AG10803 (cell line): ENCODE measurements around the gene B3GALT4.
"Not testable (repeated sequence)": the region's sequence is repeated elsewhere in the genome, so short reads cannot be mapped to it uniquely, and the experiment has no call there.

Experiments
- DNase-seq: peaks from one replicate; pipeline ENCODE4 v3.0.0; 2010; ENCODE audit warnings: low read depth
- H3K4me3 ChIP-seq: 2 replicates; pipeline ENCODE4 v1.5.1; 2011; ENCODE audit warnings: mild to moderate bottlenecking, low read length, control low read depth
- CTCF ChIP-seq: conservative IDR thresholded peaks from 2 replicates; pipeline ENCODE4 v1.5.1; 2011; ENCODE audit warnings: mild to moderate bottlenecking, low read length, control low read depth, inconsistent platforms

The B3GALT4 gene

GRCh38 chr6:33252759-33253158 is 24.2 kb upstream of the B3GALT4 start:
- no peak for TF ChIP-seq CTCF
- peak; percentile 53 for DNase-seq
- no peak overlapping the region for H3K4me3 ChIP-seq

GRCh38 chr6:33254591-33254990 is 22.3 kb upstream of the B3GALT4 start:
- no peak for TF ChIP-seq CTCF
- DNase-seq = no peak
- no peak overlapping the region for H3K4me3 ChIP-seq

- no peak overlapping the region for H3K4me3 ChIP-seq
- TF ChIP-seq CTCF = no peak
- no peak for DNase-seq
These were observed 17.9 kb upstream of the B3GALT4 start for GRCh38 chr6:33259032-33259431.

- not testable (repeated sequence) for H3K4me3 ChIP-seq, DNase-seq
These were observed 14.4 kb upstream of the B3GALT4 start for GRCh38 chr6:33262490-33262889.

- H3K4me3 ChIP-seq = no peak overlapping the region
- DNase-seq = no peak
- no peak for TF ChIP-seq CTCF
These were observed 12.9 kb upstream of the B3GALT4 start for GRCh38 chr6:33264015-33264414.

GRCh38 chr6:33271117-33271467 is 5.8 kb upstream of the B3GALT4 start:
- TF ChIP-seq CTCF = no peak; the same call in 1 of the 2 replicates
- peak overlapping the region; percentile 96 for H3K4me3 ChIP-seq
- peak; percentile 20 for DNase-seq

- DNase-seq = peak; percentile 99
These were observed 5.3 kb upstream of the B3GALT4 start, which contains the start of the genes RPS18 and VPS52 for GRCh38 chr6:33271468-33272274. TSS of gene RPS18 (plus strand) at chr6:33272075. CDS start at chr6:33272120, 45 bp downstream. TSS of gene VPS52 (minus strand) at chr6:33271876. CDS start at chr6:33271675, 201 bp downstream.

More at GRCh38 chr6:33271468-33272274, 5.3 kb upstream of the B3GALT4 start, which contains the start of the genes RPS18 and VPS52:
- TF ChIP-seq CTCF = no peak
- peak within 1 kb of the TSS; percentile 96 for H3K4me3 ChIP-seq
